Activated CD8-positive, alpha-beta T cell treated with anti-CD3 and anti-CD28 coated beads for 36 hours (primary cell): ENCODE measurements around the gene PBX2. TPM values are rescaled to one million over a fixed set of nuclear protein-coding genes. Genes with fewer than 3 reads are reported as not detected.

Source experiments
- ATAC-seq: fragments of 200-7000 bp; cut with Tn5 transposase; one replicate; pipeline ENCODE4 v1.10.0; 2021; ENCODE audit warnings: mild to moderate bottlenecking, moderate library complexity
- CTCF ChIA-PET: fragments of 350-600 bp; sonication (Branson Sonifier 250); formaldehyde crosslinking; loops from one replicate; lab custom pipeline; 2021; ENCODE audit warnings: antibody characterized with exemption; lab: Charles Lee
- POLR2A ChIA-PET: fragments of 350-600 bp; sonication (Branson Sonifier 250); formaldehyde crosslinking; loops from one replicate; lab custom pipeline; 2021; ENCODE audit warnings: antibody characterized with exemption; lab: Charles Lee
- DNase-seq: peaks from one replicate; pipeline ENCODE4 v3.0.0-alpha.2; 2020
- H3K27ac Mint-ChIP-seq: one replicate; pipeline ENCODE4 v1.8.0; 2021; ENCODE audit warnings: mild to moderate bottlenecking, mixed read lengths
- H3K27me3 Mint-ChIP-seq: one replicate; pipeline ENCODE4 v1.8.0; 2021; ENCODE audit warnings: mixed read lengths
- H3K36me3 Mint-ChIP-seq: one replicate; pipeline ENCODE4 v1.8.0; 2021; ENCODE audit warnings: low read depth, mixed read lengths
- H3K4me1 Mint-ChIP-seq: one replicate; pipeline ENCODE4 v1.8.0; 2021; ENCODE audit warnings: low read depth, mixed read lengths
- H3K4me3 Mint-ChIP-seq: one replicate; pipeline ENCODE4 v1.8.0; 2021; ENCODE audit warnings: mild to moderate bottlenecking, moderate library complexity, mixed read lengths
- H3K9me3 Mint-ChIP-seq: one replicate; pipeline ENCODE4 v1.8.0; 2021; ENCODE audit warnings: mixed read lengths
- CTCF ChIP-seq: fragments of 200-600 bp; IDR thresholded peaks from one replicate; pipeline ENCODE4 v1.8.0; 2022; ENCODE audit warnings: antibody characterized with exemption, mild to moderate bottlenecking
- intact Hi-C: fragments of 100-400 bp; cut with micrococcal nuclease; formaldehyde crosslinking; loops from one replicate; pipeline ENCODE4 v1.10.0; 2022
- total RNA-seq, 2 experiments: library from RNA; stranded (reverse); gene quantifications; one replicate each; pipeline ENCODE4 v1.2.3, GENCODE V29; 2021

PBX2 gene
- total RNA-seq, 2 experiments from 2014 or later, result 59.6 to 64.2 TPM

DNA sequence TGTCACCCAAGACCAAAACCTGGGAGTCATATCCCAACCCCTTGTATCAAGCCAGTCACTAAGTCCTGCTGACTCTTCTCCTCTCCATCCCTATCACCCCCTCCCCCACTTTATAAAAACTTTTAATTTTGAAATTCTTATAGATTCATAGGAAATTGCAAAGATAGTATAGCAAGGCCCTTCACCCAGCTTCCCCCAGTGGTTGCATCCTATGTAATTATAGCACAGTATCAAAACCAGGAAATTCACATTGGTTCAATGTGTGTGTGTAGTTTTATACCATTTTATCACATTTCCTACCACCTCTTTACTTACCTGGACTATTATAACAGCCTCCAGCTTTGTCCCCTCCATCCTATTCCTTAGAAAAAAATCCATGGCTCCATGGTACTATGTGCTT, 31.9 kb downstream of the PBX2 start:
- Mint-ChIP-seq H3K36me3 (peaks cover 18% of the 10 kb centered on the region), H3K27me3 (no peaks in the 10 kb centered on the region), H3K4me3 (no peak overlapping the region), H3K9me3 (no peaks in the 10 kb centered on the region), H3K27ac (no peak overlapping the region), H3K4me1 (peaks cover 15% of the 10 kb centered on the region)
- ATAC-seq (no peak), DNase-seq (no peak)
- ChIA-PET CTCF (interaction anchor here (1.0 to 1.2 kb wide), 4 partner anchors 9 to 627 kb away, joined by 3 to 6 read pairs (median 3); no protein-coding TSS in a partner anchor), POLR2A (interaction anchor here (0.6 to 1.1 kb wide), 2 partner anchors 28 to 72 kb away, joined by 3 read pairs; partner anchors contain the start of gene FKBPL)
- intact Hi-C loops, result loop anchor here (5.0 kb wide), 1 partner anchor 41 kb away; no protein-coding TSS in a partner anchor
- no peak for TF ChIP-seq CTCF

DNA sequence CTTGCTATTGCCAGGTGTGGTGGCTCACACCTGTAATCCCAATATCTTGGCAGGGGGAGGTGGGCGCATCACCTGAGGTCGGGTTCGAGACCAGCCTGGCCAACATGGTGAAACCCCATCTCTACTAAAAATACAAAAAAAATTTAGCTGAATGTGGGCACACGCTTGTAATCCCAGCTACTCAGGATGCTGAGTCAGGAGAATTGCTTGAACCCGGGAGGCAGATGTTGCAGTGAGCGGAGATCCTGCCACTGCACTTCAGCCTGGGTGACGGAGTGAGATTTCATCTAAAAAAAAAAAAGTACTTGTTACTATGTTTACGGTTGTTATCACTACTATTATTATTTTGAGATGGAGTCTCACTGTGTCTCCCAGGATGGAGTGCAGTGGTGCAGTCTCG, 33.1 kb downstream of the PBX2 start:
- Mint-ChIP-seq H3K36me3 (peaks cover 16% of the 10 kb centered on the region), H3K27me3 (no peaks in the 10 kb centered on the region), H3K4me3 (no peak overlapping the region), H3K9me3 (no peaks in the 10 kb centered on the region), H3K4me1 (peaks cover 26% of the 10 kb centered on the region), H3K27ac (no peak overlapping the region)
- CTCF ChIA-PET, result no interaction called here
- POLR2A ChIA-PET, result interaction anchor here (0.5 kb wide), 1 partner anchor 569 kb away, joined by 3 read pairs; no protein-coding TSS in a partner anchor
- DNase-seq, result no peak
- no peak for TF ChIP-seq CTCF
- ATAC-seq, result no peak
- intact Hi-C loops, result loop anchor here (5.0 kb wide), 1 partner anchor 40 kb away; no protein-coding TSS in a partner anchor

GRCh38 chr6:32154514-32155161, 35.4 kb downstream of the PBX2 start:
- TF ChIP-seq CTCF, result peak; percentile 70
- H3K36me3 Mint-ChIP-seq, result peaks cover 15% of the 10 kb centered on the region
- H3K27ac Mint-ChIP-seq, result peak overlapping the region; percentile 97
- H3K9me3 Mint-ChIP-seq, result no peaks in the 10 kb centered on the region
- peak; percentile 81 for DNase-seq
- H3K27me3 Mint-ChIP-seq, result peaks cover 10% of the 10 kb centered on the region
- ChIA-PET CTCF (interaction anchor here (0.9 to 1.2 kb wide), 8 partner anchors 10 to 107 kb away, joined by 3 to 8 read pairs (median 3); partner anchors contain the start of genes ATF6B and EGFL8), POLR2A (interaction anchor here (0.7 to 0.9 kb wide), 4 partner anchors 11 to 35 kb away, joined by 3 to 4 read pairs (median 4); partner anchors contain the start of gene PBX2)
- H3K4me1 Mint-ChIP-seq, result peaks cover 41% of the 10 kb centered on the region
- H3K4me3 Mint-ChIP-seq, result peak overlapping the region; percentile 85
- peak; percentile 65 for ATAC-seq
- intact Hi-C loops, result loop anchor here (5.0 kb wide), 1 partner anchor 37 kb away; no protein-coding TSS in a partner anchor

DNA sequence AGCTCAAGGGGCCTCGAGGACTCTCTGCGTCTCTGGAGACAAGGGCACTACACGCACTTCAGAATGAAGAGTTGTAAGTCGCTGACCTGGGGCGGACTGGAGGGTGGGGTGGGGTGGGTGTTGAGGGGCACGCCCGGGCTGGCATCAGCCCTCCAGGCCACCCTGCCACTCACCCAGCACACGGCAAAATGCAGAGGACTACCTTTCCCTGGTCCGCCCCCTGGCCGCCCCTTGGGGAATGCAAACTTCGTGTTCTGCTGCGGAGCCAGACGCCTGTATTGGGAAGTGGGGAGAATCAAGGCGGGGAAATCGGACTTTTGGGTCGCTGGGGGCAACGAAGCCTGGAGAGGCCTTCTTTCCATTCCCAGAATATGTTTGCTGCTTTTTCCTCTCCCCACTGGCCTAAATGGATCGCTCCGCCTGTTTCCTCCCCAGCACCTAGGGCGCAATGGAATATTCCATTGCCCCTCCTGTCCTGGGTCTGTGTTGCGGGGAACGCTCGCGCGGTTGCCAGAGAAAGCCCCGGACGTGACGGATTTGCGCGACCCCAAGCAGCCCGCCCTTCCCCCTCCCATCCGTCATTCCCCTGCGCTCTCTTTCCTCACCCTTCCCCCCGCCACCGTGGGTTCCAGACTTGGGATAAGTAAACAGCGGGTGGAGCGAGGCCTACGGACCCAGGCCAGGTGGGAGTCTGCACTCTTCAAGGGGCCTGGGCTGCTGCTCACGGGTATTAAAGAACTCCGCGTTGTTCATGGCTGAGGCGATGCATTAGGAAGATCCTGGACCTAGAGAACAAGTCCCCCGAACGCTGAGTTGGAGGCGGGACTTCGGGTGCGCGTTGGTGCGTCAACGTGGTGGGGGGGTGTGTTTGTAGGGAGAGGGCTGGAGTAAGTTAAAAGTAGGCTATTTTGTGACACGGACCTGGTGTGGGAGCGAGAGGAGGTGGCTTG, 36.2 kb downstream of the PBX2 start, which contains the start of gene PPT2:
Gene PPT2 (plus strand): TSS at position 578 of the 950 bp plus-strand sequence. CDS start 454 bp downstream, outside the sequence.
- ChIA-PET CTCF (interaction anchor here (0.9 to 2.9 kb wide), 8 partner anchors 18 to 106 kb away, joined by 3 to 8 read pairs (median 3); partner anchors contain the start of genes ATF6B and FKBPL), POLR2A (interaction anchor here (0.9 kb wide), 1 partner anchor 12 kb away, joined by 3 read pairs; no protein-coding TSS in a partner anchor)
- H3K4me3 Mint-ChIP-seq, result peak within 1 kb of the TSS; percentile 85
- intact Hi-C loops, result no loop called here
- DNase-seq, result peak; percentile 95
- H3K27ac Mint-ChIP-seq, result peak within 1 kb of the TSS; percentile 97
- ATAC-seq, result peak; percentile 84
- peaks cover 45% of the 10 kb centered on the region for H3K4me1 Mint-ChIP-seq
- TF ChIP-seq CTCF, result no peak
- H3K27me3 Mint-ChIP-seq, result peaks cover 13% of the 10 kb centered on the region
- H3K9me3 Mint-ChIP-seq, result no peaks in the 10 kb centered on the region
- peaks cover 16% of the 10 kb centered on the region for H3K36me3 Mint-ChIP-seq
